Mesendoderm (in vitro differentiated cells): ENCODE data around the gene PF4V1.

Source experiments
- DNase-seq: peaks from one replicate; pipeline ENCODE4 v3.0.0; 2013
- H2AK5ac ChIP-seq: 2 replicates; pipeline ENCODE4 v1.6.1; 2013; ENCODE audit warnings: low read length, inconsistent platforms
- H2BK120ac ChIP-seq: 2 replicates; pipeline ENCODE4 v1.6.1; 2013; ENCODE audit warnings: low read depth, mild to moderate bottlenecking, low read length, moderate library complexity, mixed read lengths
- H2BK15ac ChIP-seq: replicated peaks from 2 replicates; pipeline ENCODE4 v1.6.1; 2013; ENCODE audit warnings: low read depth, mild to moderate bottlenecking, moderate library complexity
- H2BK5ac ChIP-seq: 2 replicates; pipeline ENCODE4 v1.6.1; 2013; ENCODE audit warnings: low read length, inconsistent platforms
- H3K18ac ChIP-seq: 2 replicates; pipeline ENCODE4 v1.6.1; 2013; ENCODE audit warnings: mild to moderate bottlenecking, low read length, mixed read lengths
- H3K23ac ChIP-seq: one replicate; pipeline ENCODE4 v1.6.1; 2013; ENCODE audit warnings: low read length
- H3K27ac ChIP-seq: 2 replicates; pipeline ENCODE4 v1.5.1; 2013; ENCODE audit warnings: low read depth, mild to moderate bottlenecking, inconsistent platforms, low read length, moderate library complexity
- H3K27me3 ChIP-seq: 2 replicates; pipeline ENCODE4 v1.6.1; 2013; ENCODE audit warnings: low read length, control low read depth, mild to moderate bottlenecking, inconsistent platforms; ENCODE audit not compliant: insufficient read depth, poor library complexity
- H3K36me3 ChIP-seq: 2 replicates; pipeline ENCODE4 v1.6.1; 2013; ENCODE audit warnings: low read length, inconsistent platforms; ENCODE audit not compliant: control insufficient read depth, insufficient read depth
- H3K4ac ChIP-seq: one replicate; pipeline ENCODE4 v1.6.1; 2013; ENCODE audit warnings: low read depth, mild to moderate bottlenecking, low read length, moderate library complexity
- H3K4me1 ChIP-seq: 2 replicates; pipeline ENCODE4 v1.6.1; 2013; ENCODE audit warnings: low read depth, low read length, inconsistent platforms; ENCODE audit not compliant: control insufficient read depth
- H3K4me2 ChIP-seq: 2 replicates; pipeline ENCODE4 v1.6.1; 2013; ENCODE audit warnings: low read length
- H3K4me3 ChIP-seq: 2 replicates; pipeline ENCODE4 v1.5.1; 2013; ENCODE audit warnings: mild to moderate bottlenecking, low read length
- H3K56ac ChIP-seq: one replicate; pipeline ENCODE4 v1.6.1; 2013; ENCODE audit warnings: low read length
- H3K79me1 ChIP-seq: 2 replicates; pipeline ENCODE4 v1.6.1; 2013; ENCODE audit warnings: low read length, inconsistent platforms
- H3K79me2 ChIP-seq: 2 replicates; pipeline ENCODE4 v1.6.1; 2013; ENCODE audit warnings: mild to moderate bottlenecking, low read length; ENCODE audit not compliant: control insufficient read depth, insufficient read depth
- H3K9ac ChIP-seq: 2 replicates; pipeline ENCODE4 v1.6.1; 2013; ENCODE audit warnings: low read length, inconsistent platforms
- H4K5ac ChIP-seq: one replicate; pipeline ENCODE4 v1.6.1; 2013; ENCODE audit warnings: low read length
- H4K8ac ChIP-seq: one replicate; pipeline ENCODE4 v1.6.1; 2013; ENCODE audit warnings: low read depth, mild to moderate bottlenecking, control low read depth, low read length, moderate library complexity
- WGBS: extraction: QIAGEN DNeasy Blood & Tissue Kit; methylation state at CpG from one replicate; pipeline ENCODE4 v1.1.7; 2013; ENCODE audit warnings: low lambda C conversion rate, missing lambda C conversion rate; ENCODE audit not compliant: insufficient coverage; ENCODE audit errors: extremely low coverage; 5-methylcytosine and 5-hydroxymethylcytosine counted together

The PF4V1 gene

GRCh38 chr4:73855406-73855805 is 2.3 kb downstream of the PF4V1 start:
- Histone ChIP-seq H3K23ac (no peak overlapping the region), H4K5ac (no peak overlapping the region), H3K27ac (no peak overlapping the region), H2BK5ac (no peak overlapping the region), H3K36me3 (no peaks in the 10 kb centered on the region), H3K18ac (no peak overlapping the region), H2AK5ac (no peak overlapping the region), H3K4ac (no peak overlapping the region), H3K27me3 (no peaks in the 10 kb centered on the region), H2BK15ac (no peak overlapping the region), H3K79me1 (no peaks in the 10 kb centered on the region), H3K9ac (no peak overlapping the region), H3K56ac (no peak overlapping the region), H3K4me2 (no peak overlapping the region), H2BK120ac (no peak overlapping the region), H3K79me2 (no peaks in the 10 kb centered on the region), H4K8ac (no peak overlapping the region), H3K4me3 (no peak overlapping the region), H3K4me1 (no peaks in the 10 kb centered on the region)
- no CpG with 5 or more reads among the region's 4 CpGs for WGBS
- peak; percentile 43 for DNase-seq

GRCh38 chr4:73856518-73856917 is 3.4 kb downstream of the PF4V1 start:
- Histone ChIP-seq H2BK15ac (no peak overlapping the region), H3K27ac (no peak overlapping the region), H3K4ac (no peak overlapping the region), H4K5ac (no peak overlapping the region), H3K27me3 (no peaks in the 10 kb centered on the region), H2AK5ac (no peak overlapping the region), H3K23ac (no peak overlapping the region), H3K56ac (no peak overlapping the region), H3K4me3 (no peak overlapping the region), H3K4me2 (no peak overlapping the region), H2BK120ac (no peak overlapping the region), H3K79me1 (no peaks in the 10 kb centered on the region), H3K9ac (no peak overlapping the region), H3K36me3 (no peaks in the 10 kb centered on the region), H4K8ac (no peak overlapping the region), H2BK5ac (no peak overlapping the region), H3K79me2 (no peaks in the 10 kb centered on the region), H3K18ac (no peak overlapping the region), H3K4me1 (no peaks in the 10 kb centered on the region)
- no peak for DNase-seq

GRCh38 chr4:73859614-73860088 is 6.6 kb downstream of the PF4V1 start:
- H3K79me2 ChIP-seq: no peaks in the 10 kb centered on the region
- H3K4ac ChIP-seq: no peak overlapping the region
- no peak overlapping the region for H2BK5ac ChIP-seq
- no peak for DNase-seq
- no peak overlapping the region for H2BK15ac ChIP-seq
- H3K79me1 ChIP-seq: no peaks in the 10 kb centered on the region
- H3K9ac ChIP-seq: no peak overlapping the region
- H3K36me3 ChIP-seq: no peaks in the 10 kb centered on the region
- no peak overlapping the region for H4K8ac ChIP-seq
- no peak overlapping the region for H3K23ac ChIP-seq
- H3K27me3 ChIP-seq: no peaks in the 10 kb centered on the region
- H2BK120ac ChIP-seq: no peak overlapping the region
- no peak overlapping the region for H4K5ac ChIP-seq
- no peak overlapping the region for H3K4me3 ChIP-seq
- H2AK5ac ChIP-seq: no peak overlapping the region
- H3K4me2 ChIP-seq: no peak overlapping the region
- no peak overlapping the region for H3K56ac ChIP-seq
- H3K27ac ChIP-seq: no peak overlapping the region
- H3K18ac ChIP-seq: no peak overlapping the region
- H3K4me1 ChIP-seq: no peaks in the 10 kb centered on the region

GRCh38 chr4:73860181-73860580 is 7.1 kb downstream of the PF4V1 start:
- H2AK5ac ChIP-seq: no peak overlapping the region
- H3K23ac ChIP-seq: no peak overlapping the region
- no peak overlapping the region for H3K27ac ChIP-seq
- no peaks in the 10 kb centered on the region for H3K79me2 ChIP-seq
- no peaks in the 10 kb centered on the region for H3K4me1 ChIP-seq
- H3K27me3 ChIP-seq: no peaks in the 10 kb centered on the region
- no peak overlapping the region for H3K56ac ChIP-seq
- H4K5ac ChIP-seq: no peak overlapping the region
- no peak overlapping the region for H3K18ac ChIP-seq
- no peak overlapping the region for H3K9ac ChIP-seq
- DNase-seq: no peak
- H2BK120ac ChIP-seq: no peak overlapping the region
- H2BK5ac ChIP-seq: no peak overlapping the region
- no peaks in the 10 kb centered on the region for H3K36me3 ChIP-seq
- H3K4me2 ChIP-seq: no peak overlapping the region
- H3K4me3 ChIP-seq: no peak overlapping the region
- no peak overlapping the region for H4K8ac ChIP-seq
- WGBS: no CpG with 5 or more reads among the region's 4 CpGs
- no peak overlapping the region for H2BK15ac ChIP-seq
- H3K79me1 ChIP-seq: no peaks in the 10 kb centered on the region
- H3K4ac ChIP-seq: no peak overlapping the region

GRCh38 chr4:73860917-73861316 is 7.8 kb downstream of the PF4V1 start:
- H2BK5ac ChIP-seq: no peak overlapping the region
- no CpG with 5 or more reads among the region's 3 CpGs for WGBS
- H3K27me3 ChIP-seq: no peaks in the 10 kb centered on the region
- no peak overlapping the region for H3K4me3 ChIP-seq
- H4K8ac ChIP-seq: no peak overlapping the region
- no peak overlapping the region for H3K56ac ChIP-seq
- H3K79me1 ChIP-seq: no peaks in the 10 kb centered on the region
- H2BK120ac ChIP-seq: no peak overlapping the region
- no peak overlapping the region for H4K5ac ChIP-seq
- H3K23ac ChIP-seq: no peak overlapping the region
- no peak overlapping the region for H2AK5ac ChIP-seq
- H3K27ac ChIP-seq: no peak overlapping the region
- H3K36me3 ChIP-seq: no peaks in the 10 kb centered on the region
- no peak for DNase-seq
- no peak overlapping the region for H2BK15ac ChIP-seq
- no peaks in the 10 kb centered on the region for H3K4me1 ChIP-seq
- H3K18ac ChIP-seq: no peak overlapping the region
- no peak overlapping the region for H3K9ac ChIP-seq
- no peak overlapping the region for H3K4ac ChIP-seq
- no peak overlapping the region for H3K4me2 ChIP-seq
- H3K79me2 ChIP-seq: no peaks in the 10 kb centered on the region

- Histone ChIP-seq H3K27ac (no peak overlapping the region), H3K36me3 (no peaks in the 10 kb centered on the region), H3K9ac (no peak overlapping the region), H2BK15ac (no peak overlapping the region), H3K4ac (no peak overlapping the region), H3K4me2 (no peak overlapping the region), H4K5ac (no peak overlapping the region), H3K79me1 (no peaks in the 10 kb centered on the region), H3K27me3 (no peaks in the 10 kb centered on the region), H3K23ac (no peak overlapping the region), H3K18ac (no peak overlapping the region), H4K8ac (no peak overlapping the region), H3K56ac (no peak overlapping the region), H3K79me2 (no peaks in the 10 kb centered on the region), H2AK5ac (no peak overlapping the region), H3K4me3 (no peak overlapping the region), H2BK120ac (no peak overlapping the region), H3K4me1 (no peaks in the 10 kb centered on the region), H2BK5ac (no peak overlapping the region)
- WGBS: no CpG with 5 or more reads among the region's 1 CpG
- no peak for DNase-seq
Observed at GRCh38 chr4:73862322-73862721, 9.2 kb downstream of the PF4V1 start.
